Measurements from ENCODE around the gene CHI3L1. TPM values are rescaled to one million over a fixed set of nuclear protein-coding genes. Genes with fewer than 3 reads are reported as not detected.

Gene CHI3L1
- total RNA-seq, 1 experiment from 2014 or later: not detected

GRCh38 chr1:203138066-203138465 lies 48.4 kb downstream of the CHI3L1 start:
- no peaks in the 10 kb centered on the region for H3K36me3 ChIP-seq (ENCODE audit: insufficient read depth, low read length, poor library complexity, severe bottlenecking)
- ChIA-PET CTCF (no interaction called here), POLR2A (ENCODE audit: low non-redundant PET) (no interaction called here)
- H3K9me3 ChIP-seq (ENCODE audit: low read depth, low read length, poor library complexity, severe bottlenecking): no peaks in the 10 kb centered on the region
- intact Hi-C loops (cut with micrococcal nuclease; ENCODE audit: unreplicated experiment): no loop called here
- H3K27ac ChIP-seq (ENCODE audit: low read depth, low read length, poor library complexity, severe bottlenecking): no peak overlapping the region
- no TSS peak for BruUV-seq (replicated peaks)
- no peak overlapping the region for H3K4me3 ChIP-seq (ENCODE audit: low read depth, low read length, poor library complexity, severe bottlenecking)
- DNase-seq (ENCODE audit: low spot score): no peak
- no peaks in the 10 kb centered on the region for H3K27me3 ChIP-seq (replicated peaks; ENCODE audit: insufficient read depth, low read depth, low read length, poor library complexity)
- TF ChIP-seq CTCF (conservative IDR thresholded peaks at IDR 0.05; ENCODE audit: low read depth, low read length) (no peak), EZH2 (IDR thresholded peaks at IDR 0.05; ENCODE audit: borderline replicate concordance, low read depth, low read length, poor library complexity, severe bottlenecking) (no peak)
- no peaks in the 10 kb centered on the region for H3K4me1 ChIP-seq (ENCODE audit: insufficient read depth, low read length, poor library complexity, severe bottlenecking)

- Histone ChIP-seq H3K9me3 (ENCODE audit: low read depth, low read length, poor library complexity, severe bottlenecking) (no peaks in the 10 kb centered on the region), H3K4me1 (ENCODE audit: insufficient read depth, low read length, poor library complexity, severe bottlenecking) (no peaks in the 10 kb centered on the region), H3K4me3 (ENCODE audit: low read depth, low read length, poor library complexity, severe bottlenecking) (no peak overlapping the region), H3K27ac (ENCODE audit: low read depth, low read length, poor library complexity, severe bottlenecking) (no peak overlapping the region), H3K27me3 (replicated peaks; ENCODE audit: insufficient read depth, low read depth, low read length, poor library complexity) (no peaks in the 10 kb centered on the region), H3K36me3 (ENCODE audit: insufficient read depth, low read length, poor library complexity, severe bottlenecking) (no peaks in the 10 kb centered on the region)
- CTCF ChIA-PET: no interaction called here
- POLR2A ChIA-PET (ENCODE audit: low non-redundant PET): no interaction called here
- no peak for DNase-seq (ENCODE audit: low spot score)
- intact Hi-C loops (cut with micrococcal nuclease; ENCODE audit: unreplicated experiment): no loop called here
- TF ChIP-seq EZH2 (IDR thresholded peaks at IDR 0.05; ENCODE audit: borderline replicate concordance, low read depth, low read length, poor library complexity, severe bottlenecking) (no peak), CTCF (conservative IDR thresholded peaks at IDR 0.05; ENCODE audit: low read depth, low read length) (no peak)
- no TSS peak for BruUV-seq (replicated peaks)
These were observed 49.2 kb downstream of the CHI3L1 start for GRCh38 chr1:203137324-203137723.

DNA sequence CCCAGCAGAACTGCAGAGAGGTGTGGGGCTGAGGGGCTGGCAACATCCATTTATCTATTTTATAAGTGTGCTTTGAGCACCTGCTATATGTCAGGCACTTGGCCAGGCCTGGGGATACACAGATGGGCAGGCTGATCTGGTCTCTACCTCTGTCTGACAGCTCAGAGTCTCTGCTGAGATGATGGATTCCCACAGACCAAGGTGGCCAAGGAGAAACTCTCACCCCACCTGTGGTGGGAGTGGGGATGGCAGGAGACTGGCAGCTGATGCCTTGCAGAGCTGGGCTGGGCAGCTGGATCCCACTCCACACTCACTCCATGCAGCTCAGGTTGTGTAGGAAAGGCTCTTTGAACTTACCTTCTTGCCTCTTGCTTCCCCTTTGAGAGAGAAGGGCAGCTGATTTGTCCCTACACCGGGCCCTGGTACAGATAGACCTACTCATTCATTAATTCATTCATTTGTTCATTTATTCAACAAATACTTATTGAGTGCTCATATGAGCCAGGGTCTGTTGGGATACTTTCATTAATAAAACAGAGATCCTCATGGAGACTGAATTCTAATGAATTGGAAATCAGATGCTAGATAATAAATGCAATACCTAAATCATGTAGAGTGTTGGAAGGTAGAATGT lies 50.0 kb downstream of the CHI3L1 start:
- H3K4me1 ChIP-seq (ENCODE audit: insufficient read depth, low read length, poor library complexity, severe bottlenecking): no peaks in the 10 kb centered on the region
- CTCF ChIA-PET: no interaction called here
- POLR2A ChIA-PET (ENCODE audit: low non-redundant PET): no interaction called here
- no peaks in the 10 kb centered on the region for H3K27me3 ChIP-seq (replicated peaks; ENCODE audit: insufficient read depth, low read depth, low read length, poor library complexity)
- H3K9me3 ChIP-seq (ENCODE audit: low read depth, low read length, poor library complexity, severe bottlenecking): no peaks in the 10 kb centered on the region
- DNase-seq (ENCODE audit: low spot score): no peak
- TF ChIP-seq EZH2 (IDR thresholded peaks at IDR 0.05; ENCODE audit: borderline replicate concordance, low read depth, low read length, poor library complexity, severe bottlenecking): no peak
- no peak for TF ChIP-seq CTCF (conservative IDR thresholded peaks at IDR 0.05; ENCODE audit: low read depth, low read length)
- no peak overlapping the region for H3K4me3 ChIP-seq (ENCODE audit: low read depth, low read length, poor library complexity, severe bottlenecking)
- BruUV-seq (replicated peaks): no TSS peak
- intact Hi-C loops (cut with micrococcal nuclease; ENCODE audit: unreplicated experiment): no loop called here
- no peak overlapping the region for H3K27ac ChIP-seq (ENCODE audit: low read depth, low read length, poor library complexity, severe bottlenecking)
- no peaks in the 10 kb centered on the region for H3K36me3 ChIP-seq (ENCODE audit: insufficient read depth, low read length, poor library complexity, severe bottlenecking)
